Measurements from ENCODE around the gene RAB15.

The RAB15 gene

DNA sequence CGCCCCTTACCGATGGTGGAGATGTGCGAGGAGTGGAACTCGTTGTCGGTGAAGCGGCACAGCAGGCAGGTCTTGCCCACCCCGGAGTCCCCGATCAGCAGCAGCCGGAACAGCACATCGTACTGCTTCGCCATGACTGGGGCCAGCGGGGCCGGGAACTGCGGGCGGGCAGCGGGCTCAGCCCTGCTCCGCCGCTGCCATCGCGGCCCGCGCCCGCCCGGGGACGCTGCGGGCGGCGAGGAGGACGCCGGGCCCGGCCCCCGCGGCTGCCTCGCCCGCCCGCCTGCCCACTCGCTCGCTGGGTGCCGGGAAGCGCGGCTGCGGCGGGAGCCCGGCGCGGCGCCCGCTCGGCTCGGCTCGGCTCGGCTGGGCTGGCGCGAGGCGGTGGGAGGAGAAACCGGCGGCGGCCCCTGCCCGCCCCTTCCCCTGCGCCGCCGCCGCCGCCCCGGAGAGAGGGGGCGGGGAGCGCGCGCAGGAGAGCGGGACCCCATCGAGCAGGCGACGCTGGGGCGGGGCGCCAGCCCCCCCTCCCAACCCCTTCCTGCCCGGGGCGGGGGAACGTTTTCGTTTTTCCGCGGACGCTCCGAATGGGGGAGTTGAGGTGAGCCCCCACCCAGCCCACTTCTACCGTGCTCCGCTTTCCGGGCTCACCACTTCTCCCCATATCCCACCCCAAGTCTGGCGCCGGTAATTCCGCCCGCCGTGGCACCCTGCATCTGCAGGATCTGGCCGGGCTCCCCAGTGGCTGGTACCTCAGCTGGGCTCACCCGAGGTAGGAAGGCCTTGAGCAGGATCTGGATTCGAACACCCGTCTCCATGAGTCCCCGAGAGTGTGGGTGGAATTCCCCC lies at the start of gene RAB15:
Gene RAB15, minus strand, starts transcription at position 394 of the 849 bp plus-strand sequence. Its CDS starts 260 bp downstream, at position 134.
- peak; percentile 59 for DNase-seq

- peak; percentile 14 for DNase-seq
These were observed 47.9 kb upstream of the RAB15 start for GRCh38 chr14:65019944-65020566.

- no peak for DNase-seq
These were observed 44.3 kb upstream of the RAB15 start for GRCh38 chr14:65016471-65016870.

- DNase-seq, result no peak
These were observed 43.3 kb upstream of the RAB15 start for GRCh38 chr14:65015391-65015790.

- no peak for DNase-seq
These were observed 40.2 kb upstream of the RAB15 start for GRCh38 chr14:65012353-65012752.

DNA sequence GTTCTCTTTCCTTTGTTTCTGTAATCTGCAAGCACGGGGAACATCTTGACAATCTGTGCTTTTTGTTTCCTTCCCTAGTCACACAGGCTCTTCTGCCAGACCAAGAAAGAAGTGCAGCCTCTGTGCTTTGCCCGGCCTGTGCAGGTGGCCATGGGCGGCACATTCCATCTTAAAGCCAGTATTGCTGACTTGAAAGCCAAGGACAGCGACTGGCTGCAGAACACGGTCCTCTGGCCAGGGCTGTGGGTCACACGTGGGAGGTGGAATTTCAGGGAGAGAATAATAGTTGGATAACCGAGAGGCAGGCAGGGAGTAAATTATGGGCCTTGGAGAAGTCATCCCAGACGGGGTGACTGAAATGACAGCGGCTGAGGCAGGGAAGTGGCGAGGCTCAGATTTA lies 39.4 kb upstream of the RAB15 start:
- DNase-seq, result no peak

DNA sequence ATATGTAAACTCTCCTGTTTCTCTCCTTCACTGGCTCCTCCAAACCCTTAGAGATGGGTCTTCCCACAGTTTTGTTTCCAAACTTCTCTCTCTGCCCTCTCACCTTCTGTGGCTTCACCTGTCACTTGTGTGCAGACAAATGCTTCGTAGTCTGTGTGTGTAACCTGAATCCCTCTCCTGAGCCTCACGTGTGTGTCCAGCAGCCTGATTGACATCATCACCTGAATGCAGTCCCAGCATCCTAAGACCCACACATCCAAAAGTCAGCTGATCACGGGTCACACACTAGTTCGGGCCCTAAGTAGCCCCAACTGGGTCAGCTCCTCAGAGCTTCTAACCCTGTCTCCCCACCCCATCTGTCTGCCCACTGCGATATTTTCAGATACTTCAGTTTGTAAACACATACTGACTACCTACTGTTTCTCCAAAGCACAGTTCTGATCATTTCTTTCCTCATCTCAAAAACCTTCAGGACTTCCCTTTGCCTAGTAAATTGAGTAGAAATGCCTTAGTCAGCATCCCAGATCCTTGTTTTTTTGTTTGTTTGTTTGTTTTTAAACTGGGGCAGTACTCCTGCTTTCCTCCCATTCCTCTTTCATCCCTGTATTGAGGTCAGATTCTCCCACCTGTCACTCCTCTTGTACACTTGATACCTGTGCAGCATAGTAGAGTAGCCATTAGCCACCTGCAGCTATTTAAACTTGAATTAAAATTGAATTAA lies 38.2 kb upstream of the RAB15 start:
- no peak for DNase-seq

DNA sequence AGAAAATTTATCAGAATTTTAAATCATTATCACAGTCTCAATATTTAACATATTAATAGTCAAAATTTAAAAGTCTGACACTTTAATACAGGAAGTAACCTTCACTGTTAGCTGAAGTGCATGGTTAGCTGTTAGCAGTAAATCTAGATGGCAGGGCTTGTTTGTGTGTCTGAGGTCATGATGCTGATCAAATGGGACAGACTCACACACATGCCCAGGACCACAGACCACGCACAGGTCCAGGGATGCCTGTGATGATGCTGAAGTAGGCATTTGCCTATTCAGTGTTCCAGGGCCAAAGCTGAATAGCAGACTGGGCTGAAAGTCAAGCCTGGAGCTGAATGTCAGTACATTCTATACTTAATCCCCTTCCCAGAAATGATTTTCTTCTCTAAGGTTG lies 35.1 kb upstream of the RAB15 start:
- no peak for DNase-seq

GRCh38 chr14:65006261-65006721 lies 34.2 kb upstream of the RAB15 start:
- DNase-seq, result no peak

- DNase-seq, result no peak
These were observed 31.3 kb upstream of the RAB15 start for GRCh38 chr14:65003394-65003793.

- DNase-seq, result no peak
These were observed 30.6 kb upstream of the RAB15 start for GRCh38 chr14:65002586-65003210.

GRCh38 chr14:65001723-65002122 lies 29.6 kb upstream of the RAB15 start:
- no peak for DNase-seq

DNA sequence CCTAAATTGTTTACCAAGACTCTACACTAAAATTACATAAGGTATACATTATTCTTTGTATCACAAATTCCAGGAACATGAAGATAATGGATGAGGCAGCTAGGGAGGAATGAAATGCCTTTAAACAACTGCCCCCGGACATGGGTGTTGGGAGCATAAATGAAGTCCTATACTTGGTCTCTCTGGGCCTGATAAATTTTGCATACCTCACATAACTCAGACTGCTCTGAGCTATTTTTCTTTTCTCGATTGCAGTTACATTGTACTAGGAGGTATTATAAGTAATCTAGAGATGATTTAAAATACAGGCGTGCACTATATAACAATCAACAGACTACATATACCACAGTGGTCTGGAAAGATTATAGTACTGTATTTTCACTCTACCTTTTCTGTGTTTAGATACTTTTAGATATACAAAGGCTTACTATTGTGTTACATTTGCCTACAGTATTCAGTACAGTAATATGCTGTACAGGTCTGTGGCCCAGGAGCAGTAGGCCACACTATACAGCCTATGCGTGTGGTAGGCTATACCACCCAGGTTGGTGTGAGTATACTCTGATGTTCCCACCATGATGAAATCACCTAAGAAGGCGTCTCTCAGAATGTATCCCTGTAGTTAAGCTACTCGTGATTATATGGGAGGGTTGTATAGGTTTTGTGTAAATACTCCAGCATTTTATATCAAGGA lies 28.9 kb upstream of the RAB15 start:
- DNase-seq, result no peak

GRCh38 chr14:64998455-64998931 lies 26.4 kb upstream of the RAB15 start:
- DNase-seq, result no peak

DNA sequence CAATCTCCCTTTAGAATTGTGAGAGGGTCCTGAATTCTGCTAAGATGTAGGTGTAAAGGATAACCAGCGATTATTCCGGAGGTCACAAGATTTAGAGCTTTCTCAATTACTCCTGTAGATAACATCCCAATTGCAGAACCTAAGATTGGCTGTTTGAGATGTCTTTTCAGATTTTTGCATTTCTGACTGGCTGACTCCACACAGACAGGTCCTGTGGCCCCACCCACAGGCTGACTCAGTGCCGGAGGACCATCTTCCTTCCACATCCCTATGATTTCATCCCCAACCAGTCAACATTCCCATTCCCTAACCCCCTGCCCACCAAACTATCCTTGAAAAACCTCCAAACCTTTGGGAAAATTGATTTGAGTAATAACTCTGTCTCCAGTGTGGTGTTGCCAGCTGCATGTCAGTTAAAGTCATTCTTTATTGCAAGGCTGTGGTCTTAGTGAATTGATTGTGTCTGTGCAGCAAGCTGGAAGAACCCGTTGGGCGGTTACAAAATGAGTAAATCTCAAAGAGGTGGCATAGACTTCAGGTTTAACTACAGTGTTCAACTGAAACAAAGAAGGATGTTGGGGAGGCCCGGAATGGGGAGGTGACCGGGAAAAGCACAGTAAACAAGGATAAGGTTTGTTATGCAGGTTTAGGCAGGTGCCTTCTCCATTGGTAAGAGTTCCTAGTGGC lies 25.1 kb upstream of the RAB15 start:
- no peak for DNase-seq

GRCh38 chr14:64995291-64995690 lies 23.2 kb upstream of the RAB15 start:
- no peak for DNase-seq

GRCh38 chr14:64994540-64994939 lies 22.4 kb upstream of the RAB15 start:
- no peak for DNase-seq

DNA sequence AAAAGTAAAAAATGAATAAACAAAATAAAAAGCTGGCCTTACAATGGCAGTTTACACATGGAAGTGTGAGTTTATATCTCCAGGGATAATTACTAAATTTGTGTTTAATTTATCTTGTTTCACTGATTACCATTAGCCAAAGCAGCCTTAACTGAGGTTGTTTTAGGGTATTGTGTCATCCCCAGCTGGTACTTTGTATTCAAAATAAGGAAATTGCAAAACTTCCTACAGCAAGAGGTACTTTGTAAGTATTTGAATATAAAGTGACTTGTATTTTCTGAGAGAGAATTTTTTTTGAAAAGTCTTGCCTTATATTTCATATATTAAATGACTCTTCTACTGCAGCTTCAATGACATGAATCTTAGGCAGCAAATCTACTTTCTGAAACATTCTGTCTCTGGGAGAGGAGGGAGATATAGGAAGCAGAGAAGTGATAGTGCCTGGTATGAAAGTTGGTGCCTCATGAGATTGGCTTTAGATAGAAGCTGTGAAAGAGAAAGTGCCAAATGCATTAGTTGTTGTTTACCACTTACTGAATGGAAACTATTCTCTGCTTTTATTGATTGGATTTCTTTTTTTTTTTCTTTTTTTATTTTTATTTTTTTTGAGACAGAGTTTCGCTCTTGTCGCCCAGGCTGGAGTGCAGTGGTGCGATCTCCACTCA lies 21.3 kb upstream of the RAB15 start:
- no peak for DNase-seq

DNA sequence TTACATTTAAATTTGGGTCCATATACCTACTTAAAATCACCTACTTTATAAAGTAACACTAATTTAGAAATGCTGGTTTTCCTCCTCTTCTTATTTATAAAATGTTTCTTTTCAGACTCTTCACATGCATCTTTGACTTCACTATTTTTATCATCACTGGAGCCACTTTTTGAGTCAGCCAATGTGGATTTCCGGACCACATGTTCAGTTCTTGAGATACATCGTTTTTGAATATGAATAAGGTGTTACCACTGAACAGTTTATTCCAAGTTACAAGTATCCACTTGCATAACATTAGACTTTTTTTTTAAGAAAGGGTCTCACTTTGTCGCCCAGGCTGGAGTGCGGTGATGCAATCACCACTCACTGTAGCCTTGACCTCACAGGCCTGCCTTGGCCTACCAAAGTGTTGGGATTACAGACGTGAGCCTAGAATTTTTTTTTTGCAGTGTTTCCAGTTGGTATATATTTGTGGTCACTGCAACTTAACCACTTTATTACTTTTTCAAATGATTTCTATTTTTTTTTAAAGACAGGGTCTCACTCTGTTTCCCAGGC lies 20.3 kb upstream of the RAB15 start:
- DNase-seq, result no peak

GRCh38 chr14:64990939-64991338 lies 18.8 kb upstream of the RAB15 start:
- no peak for DNase-seq

DNA sequence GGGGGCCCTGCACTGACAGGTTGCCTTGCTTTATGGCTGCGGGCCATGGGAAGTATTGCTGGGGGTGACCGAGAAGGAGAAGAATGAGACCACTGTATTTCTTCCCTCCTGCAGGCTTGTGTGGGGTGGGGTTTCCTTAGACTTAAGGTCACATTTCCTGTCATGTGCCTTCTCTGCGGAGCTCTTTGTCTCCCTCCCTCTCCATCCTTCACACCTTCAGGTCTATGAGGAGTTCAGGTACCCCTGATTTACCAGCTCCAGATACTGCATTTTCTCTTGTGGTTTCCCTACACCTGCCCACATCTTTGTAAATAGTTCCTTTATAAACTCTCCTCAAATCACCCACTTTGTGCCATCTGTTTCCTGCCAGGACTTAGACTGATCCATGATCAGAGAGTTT lies 18.2 kb upstream of the RAB15 start:
- DNase-seq, result peak; percentile 42
